Tibial nerve (tissue), 4 donors: ENCODE results near the gene SRGAP3. TPM values are rescaled to one million over a fixed set of nuclear protein-coding genes. Genes with fewer than 3 reads are reported as not detected.

Experiments
- DNase-seq, 2 donors: peaks; one replicate each; pipeline ENCODE4 v3.0.0-alpha.2; 2019; ENCODE audit warnings: low spot score in 2 of 2
- H3K27ac ChIP-seq, 4 donors: fragments of 200-600 bp; sonication (generic) in 3 of 4; one replicate each; pipeline ENCODE4 v1.5.1; 2017 to 2019; ENCODE audit warnings: mild to moderate bottlenecking in 1 of 4
- H3K27me3 ChIP-seq, 2 donors: fragments of 200-600 bp; sonication (generic) in 1 of 2; one replicate each; pipeline versions ENCODE4 v1.5.1 to v1.6.0; 2017 to 2019
- H3K36me3 ChIP-seq, 3 donors: fragments of 200-600 bp; sonication (generic); one replicate each; pipeline ENCODE4 v1.5.1; 2018 to 2019
- H3K4me1 ChIP-seq, 4 donors: fragments of 200-600 bp; sonication (generic) in 3 of 4; one replicate each; pipeline ENCODE4 v1.5.1; 2017 to 2019
- H3K4me3 ChIP-seq, 4 donors: fragments of 200-600 bp; sonication (generic) in 3 of 4; one replicate each; pipeline ENCODE4 v1.5.1; 2017 to 2019; ENCODE audit warnings: mild to moderate bottlenecking in 1 of 4, moderate library complexity in 1 of 4
- H3K9me3 ChIP-seq, 4 donors: fragments of 200-600 bp; sonication (generic) in 3 of 4; one replicate each; pipeline ENCODE4 v1.5.1; 2017 to 2019
- CTCF ChIP-seq, 5 experiments: fragments of 200-600 bp in 3 of 5; fragments of 450-650 bp in 2 of 5; sonication (generic) in 3 of 5; IDR thresholded peaks; one replicate each; pipeline ENCODE4 v1.5.1; 2016 to 2019; ENCODE audit warnings: antibody characterized with exemption in 5 of 5, mild to moderate bottlenecking in 3 of 5, moderate library complexity in 2 of 5
- EP300 ChIP-seq, 2 donors: sonication (generic); formaldehyde crosslinking; IDR thresholded peaks; one replicate each; pipeline ENCODE4 v1.6.1; 2017; ENCODE audit warnings: antibody characterized with exemption in 2 of 2, mild to moderate bottlenecking in 1 of 2
- POLR2A ChIP-seq, 2 donors: fragments of 450-650 bp; IDR thresholded peaks; one replicate each; pipeline ENCODE4 v1.6.1; 2017; ENCODE audit warnings: antibody characterized with exemption in 2 of 2, mild to moderate bottlenecking in 2 of 2, moderate library complexity in 2 of 2
- WGBS, 2 donors: methylation state at CpG; one replicate each; pipeline ENCODE4 v1.1.5; 2018; 5-methylcytosine and 5-hydroxymethylcytosine counted together
- total RNA-seq, 4 donors: library from RNA; depleted of rRNA; stranded (reverse); fragments of >200 nt; gene quantifications; one replicate each; pipeline ENCODE4 v1.1.0, GENCODE V29; 2016

Gene SRGAP3
- total RNA-seq, 4 donors from 2014 or later = 11.7 to 18.0 (median 15.1) TPM

- Histone ChIP-seq H3K27me3 (peaks cover 0 to 16% of the 10 kb centered on the region in 2 donors), H3K36me3 (no peaks in the 10 kb centered on the region), H3K4me1 (peaks cover 0 to 3% (median 0%) of the 10 kb centered on the region in 4 donors), H3K9me3 (peaks cover 0 to 5% (median 0%) of the 10 kb centered on the region in 4 donors), H3K4me3 (no peak overlapping the region), H3K27ac (no peak overlapping the region)
- WGBS, 2 donors = 86 to 95% methylated on average over 2 of the region's 2 CpGs
- DNase-seq = no peak
- TF ChIP-seq POLR2A (IDR thresholded peaks at IDR 0.05) = no peak
- TF ChIP-seq EP300 (IDR thresholded peaks at IDR 0.05) = no peak
- TF ChIP-seq CTCF (IDR thresholded peaks at IDR 0.05) = no peak
These were observed 275.0 kb downstream of the SRGAP3 start for GRCh38 chr3:8974458-8974857.

- H3K4me3 ChIP-seq = no peak overlapping the region
- TF ChIP-seq EP300 (IDR thresholded peaks at IDR 0.05) (no peak), CTCF (IDR thresholded peaks at IDR 0.05) (no peak), POLR2A (IDR thresholded peaks at IDR 0.05) (no peak)
- H3K4me1 ChIP-seq = peaks cover 0 to 3% (median 0%) of the 10 kb centered on the region in 4 donors
- peaks cover 0 to 24% of the 10 kb centered on the region in 2 donors for H3K27me3 ChIP-seq
- WGBS, 2 donors = 91 to 98% methylated on average over 2 of the region's 2 CpGs
- no peak for DNase-seq
- H3K27ac ChIP-seq = no peak overlapping the region
- no peaks in the 10 kb centered on the region for H3K36me3 ChIP-seq
- no peaks in the 10 kb centered on the region for H3K9me3 ChIP-seq
These were observed 276.8 kb downstream of the SRGAP3 start for GRCh38 chr3:8972639-8973038.

GRCh38 chr3:8970971-8971589 is 278.4 kb downstream of the SRGAP3 start:
- no peak overlapping the region for H3K27ac ChIP-seq
- H3K27me3 ChIP-seq = peaks cover 0 to 17% of the 10 kb centered on the region in 2 donors
- DNase-seq = peak; percentile 49 to 85
- H3K4me1 ChIP-seq = peaks cover 0 to 3% (median 0%) of the 10 kb centered on the region in 4 donors
- WGBS, 2 donors = 2% methylated on average over 7 of the region's 7 CpGs
- H3K9me3 ChIP-seq = no peaks in the 10 kb centered on the region
- H3K36me3 ChIP-seq = no peaks in the 10 kb centered on the region
- TF ChIP-seq POLR2A (IDR thresholded peaks at IDR 0.05) = no peak
- peak; percentile 91 to 99 (median 97) for TF ChIP-seq CTCF (IDR thresholded peaks at IDR 0.05)
- no peak for TF ChIP-seq EP300 (IDR thresholded peaks at IDR 0.05)
- H3K4me3 ChIP-seq = no peak overlapping the region

GRCh38 chr3:8969241-8969640 is 280.2 kb downstream of the SRGAP3 start:
- Histone ChIP-seq H3K27me3 (peaks cover 0 to 9% of the 10 kb centered on the region in 2 donors), H3K27ac (no peak overlapping the region), H3K9me3 (no peaks in the 10 kb centered on the region), H3K4me3 (no peak overlapping the region), H3K36me3 (no peaks in the 10 kb centered on the region), H3K4me1 (peaks cover 0 to 3% (median 2%) of the 10 kb centered on the region in 4 donors)
- WGBS, 2 donors = 66 to 68% methylated on average over 4 of the region's 4 CpGs
- DNase-seq = no peak
- TF ChIP-seq CTCF (IDR thresholded peaks at IDR 0.05) (no peak), EP300 (IDR thresholded peaks at IDR 0.05) (no peak), POLR2A (IDR thresholded peaks at IDR 0.05) (no peak)

GRCh38 chr3:8968375-8968882 is 281.0 kb downstream of the SRGAP3 start:
- H3K4me1 ChIP-seq = peaks cover 0 to 10% (median 8%) of the 10 kb centered on the region in 4 donors
- H3K27me3 ChIP-seq = peaks cover 0 to 9% of the 10 kb centered on the region in 2 donors
- H3K9me3 ChIP-seq = no peaks in the 10 kb centered on the region
- 65 to 76% methylated on average over 5 of the region's 5 CpGs for WGBS, 2 donors
- no peaks in the 10 kb centered on the region for H3K36me3 ChIP-seq
- H3K27ac ChIP-seq = no peak overlapping the region
- no peak for DNase-seq
- TF ChIP-seq POLR2A (IDR thresholded peaks at IDR 0.05) (no peak), CTCF (IDR thresholded peaks at IDR 0.05) (no peak), EP300 (IDR thresholded peaks at IDR 0.05) (no peak)
- H3K4me3 ChIP-seq = no peak overlapping the region
